ENCODE data around the gene ANXA3.
A peak's percentile ranks its signal among the peaks of the same experiment; 100 is the strongest.

Gene ANXA3, protein sequence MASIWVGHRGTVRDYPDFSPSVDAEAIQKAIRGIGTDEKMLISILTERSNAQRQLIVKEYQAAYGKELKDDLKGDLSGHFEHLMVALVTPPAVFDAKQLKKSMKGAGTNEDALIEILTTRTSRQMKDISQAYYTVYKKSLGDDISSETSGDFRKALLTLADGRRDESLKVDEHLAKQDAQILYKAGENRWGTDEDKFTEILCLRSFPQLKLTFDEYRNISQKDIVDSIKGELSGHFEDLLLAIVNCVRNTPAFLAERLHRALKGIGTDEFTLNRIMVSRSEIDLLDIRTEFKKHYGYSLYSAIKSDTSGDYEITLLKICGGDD

DNA sequence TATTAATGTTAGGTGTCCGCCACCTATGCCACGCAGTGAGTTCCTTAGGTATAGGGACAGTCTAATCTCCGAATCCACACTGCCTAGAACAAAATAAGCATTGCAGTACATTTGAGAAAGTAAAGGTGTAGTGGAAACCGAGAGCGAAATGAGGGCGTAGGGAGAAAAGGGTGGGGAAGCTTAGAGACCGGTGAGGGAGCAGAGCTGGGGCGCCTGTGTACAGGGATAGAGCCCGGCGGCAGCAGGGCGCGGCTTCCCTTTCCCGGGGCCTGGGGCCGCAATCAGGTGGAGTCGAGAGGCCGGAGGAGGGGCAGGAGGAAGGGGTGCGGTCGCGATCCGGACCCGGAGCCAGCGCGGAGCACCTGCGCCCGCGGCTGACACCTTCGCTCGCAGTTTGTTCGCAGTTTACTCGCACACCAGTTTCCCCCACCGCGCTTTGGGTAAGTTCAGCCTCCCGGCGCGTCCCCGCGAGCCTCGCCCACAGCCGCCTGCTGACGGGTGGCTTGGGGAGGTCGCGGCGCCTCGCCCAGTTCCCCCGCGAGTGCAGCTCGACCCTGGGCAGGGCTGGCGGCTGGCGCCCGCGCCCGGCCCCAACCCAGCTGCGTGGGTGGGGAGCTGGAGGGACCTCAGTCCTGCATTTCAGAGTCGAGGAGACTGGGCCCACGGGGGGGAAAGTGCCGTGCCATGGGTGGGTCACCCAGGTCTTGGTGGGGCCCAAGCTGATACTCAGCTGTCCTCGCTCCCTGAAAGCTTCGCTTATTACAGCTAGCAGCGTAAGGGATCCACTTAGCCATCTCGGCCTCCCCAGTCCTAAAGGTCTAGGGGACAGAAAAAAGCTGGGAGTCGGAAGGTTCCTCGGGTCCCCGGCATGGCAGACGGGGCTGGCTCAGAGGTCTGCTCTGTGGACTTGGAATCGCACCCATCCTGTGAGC lies at the start of gene ANXA3:
Gene ANXA3, plus strand, starts transcription at position 351 of the 932 bp plus-strand sequence. CDS start 2,704 bp downstream, outside the sequence.
- peak; percentile 83 for DNase-seq (ENCODE audit: low read depth, low spot score)

DNA sequence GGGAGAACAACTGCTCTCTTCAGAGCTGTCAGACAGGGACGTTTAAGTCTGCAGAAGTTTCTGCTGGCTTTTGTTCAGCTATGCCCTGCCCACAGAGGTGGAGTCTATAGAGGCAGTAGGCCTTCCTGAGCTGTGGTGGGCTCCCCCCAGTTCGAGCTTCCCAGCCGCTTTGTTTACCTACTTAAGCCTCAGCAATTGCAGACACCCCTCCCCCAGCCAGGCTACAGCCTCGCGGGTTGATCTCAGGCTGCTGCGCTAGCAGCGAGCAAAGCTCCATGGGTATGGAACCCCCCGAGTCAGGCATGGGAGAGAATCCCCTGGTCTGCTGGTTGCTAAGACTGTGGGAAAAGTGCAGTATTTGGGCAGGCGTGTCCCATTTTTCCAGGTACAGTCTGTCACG lies 45.3 kb upstream of the ANXA3 start:
- DNase-seq (ENCODE audit: low read depth, low spot score), result peak; percentile 21

DNA sequence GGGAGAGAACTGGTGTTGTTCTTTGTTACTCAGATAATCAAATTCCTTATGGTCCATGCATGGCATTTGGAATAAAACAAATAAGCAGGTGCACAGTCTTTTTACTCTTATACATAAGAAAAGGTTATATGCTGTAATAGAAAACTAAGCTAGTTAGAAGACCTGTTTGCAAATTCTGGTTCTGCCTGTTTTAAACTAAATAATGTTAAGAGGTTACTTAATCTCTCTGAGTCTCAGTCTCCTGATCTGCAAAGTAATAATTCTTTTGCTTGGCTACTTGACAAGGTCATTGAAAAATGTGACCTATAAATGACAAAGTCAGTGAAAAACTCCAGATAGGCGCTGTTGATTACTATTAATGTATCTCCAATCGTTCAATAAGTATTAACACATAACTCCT lies 42.5 kb upstream of the ANXA3 start:
- DNase-seq (ENCODE audit: low read depth, low spot score), result no peak

DNA sequence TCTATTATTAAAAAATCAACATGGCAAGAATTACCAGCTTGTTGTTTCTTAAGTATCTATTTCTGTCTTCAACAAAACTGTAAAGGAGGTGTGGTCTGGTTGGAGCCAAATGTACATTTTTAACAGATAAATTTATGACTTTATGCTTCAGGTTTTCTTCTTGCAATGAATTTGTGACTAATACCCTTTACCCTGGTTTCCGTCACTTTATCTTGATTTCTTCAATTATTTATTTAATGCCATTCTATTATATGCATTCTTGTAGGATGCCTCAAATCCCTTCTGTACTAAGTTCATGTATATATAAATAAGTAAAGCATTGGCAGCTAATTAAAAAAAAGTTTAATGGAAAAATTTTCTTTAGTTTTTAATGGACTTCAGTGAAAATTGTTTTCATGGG lies 41.5 kb upstream of the ANXA3 start:
- DNase-seq (ENCODE audit: low read depth, low spot score), result no peak

DNA sequence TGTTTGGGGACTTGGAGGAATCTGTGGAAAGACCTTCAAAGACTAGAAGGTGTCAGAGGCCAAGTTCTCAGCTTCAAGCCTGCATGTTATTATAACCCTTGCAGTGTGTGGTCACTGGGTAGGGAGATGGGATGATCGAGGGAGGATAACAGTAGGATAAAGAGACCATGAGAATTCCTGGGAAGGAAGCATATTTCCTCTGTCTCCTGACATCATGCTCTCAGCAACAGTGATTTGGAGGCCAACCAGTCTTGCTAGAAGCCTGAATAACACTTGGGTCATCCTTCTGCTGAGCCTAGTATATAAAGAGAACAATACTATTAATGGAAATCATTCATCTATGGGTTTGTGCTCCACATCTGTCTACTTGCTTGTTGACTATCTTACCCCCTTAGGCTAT lies 40.9 kb upstream of the ANXA3 start:
- DNase-seq (ENCODE audit: low read depth, low spot score), result no peak

DNA sequence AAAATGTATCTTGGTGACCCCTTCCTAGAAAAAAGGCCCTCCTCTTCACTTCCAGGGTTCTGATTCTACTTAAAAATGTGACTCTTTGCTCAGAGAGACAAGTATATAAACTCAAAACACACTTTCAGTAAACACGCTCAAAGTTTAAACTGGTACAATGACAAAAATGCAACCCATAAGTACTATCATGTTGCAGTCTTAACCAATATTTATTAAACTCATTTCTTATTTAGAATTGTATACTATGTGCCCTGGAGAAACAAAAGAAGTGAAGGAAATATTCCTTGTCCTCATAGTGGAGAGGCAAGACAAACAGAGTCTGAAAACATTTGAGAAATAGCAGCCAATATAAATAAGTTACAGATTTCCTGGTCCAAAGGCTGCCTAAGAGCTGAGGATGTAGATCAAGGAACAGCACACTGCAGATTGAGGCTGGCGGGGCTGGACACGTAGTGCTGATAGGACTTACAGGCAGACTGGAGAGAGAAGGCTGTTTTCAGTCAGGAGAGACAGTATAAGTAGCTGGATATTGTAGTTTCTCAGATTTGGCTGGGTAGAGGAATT lies 39.1 kb upstream of the ANXA3 start:
- DNase-seq (ENCODE audit: low read depth, low spot score), result no peak

DNA sequence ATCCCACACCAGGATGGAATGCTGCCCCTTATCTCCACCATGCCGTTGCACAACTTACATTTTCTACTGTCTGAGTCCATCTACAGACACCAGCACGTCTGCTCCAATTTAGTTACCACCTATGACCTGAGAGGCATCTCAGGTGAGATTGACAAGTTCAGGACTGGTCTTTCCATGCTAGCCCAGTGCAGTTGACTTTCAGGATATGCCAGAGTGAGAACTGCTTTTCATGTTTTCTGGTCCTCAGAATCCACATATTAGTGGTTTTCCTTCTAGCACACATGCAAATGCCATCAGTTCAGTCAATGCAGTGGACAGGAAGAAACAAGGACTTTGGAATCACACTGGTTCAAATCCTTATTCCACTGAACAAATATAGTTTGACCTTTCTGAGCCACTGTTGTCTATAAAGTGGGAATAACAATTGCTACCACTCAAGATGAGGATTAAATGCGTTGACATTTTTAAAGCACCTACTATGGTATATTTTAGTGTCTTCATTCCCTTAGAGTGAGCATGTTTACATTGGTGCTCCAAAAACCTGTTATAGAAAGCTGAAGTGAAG lies 38.1 kb upstream of the ANXA3 start:
- DNase-seq (ENCODE audit: low read depth, low spot score), result no peak

DNA sequence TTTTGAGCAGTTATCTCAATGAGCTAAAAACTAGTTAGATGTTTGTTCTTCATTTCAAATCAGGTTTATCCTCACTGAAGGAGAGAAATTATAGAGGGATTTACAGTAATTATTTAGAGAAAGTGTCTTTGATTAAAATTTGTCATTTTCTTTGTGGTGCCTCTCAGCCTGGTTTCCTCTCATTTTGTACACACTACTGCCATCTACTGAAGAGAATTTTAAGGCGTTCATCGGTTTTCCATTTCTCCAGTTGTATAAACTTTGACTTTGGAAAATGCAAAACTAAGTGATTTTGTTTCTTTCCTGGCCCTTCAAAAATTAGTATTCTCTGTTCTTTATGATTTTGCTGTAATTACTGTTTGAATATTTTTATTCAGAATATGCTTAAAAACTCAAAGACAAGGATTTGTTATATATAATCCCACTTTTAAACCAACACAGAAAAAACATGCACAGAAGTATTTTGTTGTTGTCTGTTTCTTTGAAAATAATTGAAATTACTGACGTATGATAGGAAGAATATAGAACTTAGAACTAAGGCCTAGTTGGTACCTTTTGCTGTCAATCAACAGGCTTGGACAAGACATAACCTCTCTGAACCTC lies 34.4 kb upstream of the ANXA3 start:
- no peak for DNase-seq (ENCODE audit: low read depth, low spot score)

DNA sequence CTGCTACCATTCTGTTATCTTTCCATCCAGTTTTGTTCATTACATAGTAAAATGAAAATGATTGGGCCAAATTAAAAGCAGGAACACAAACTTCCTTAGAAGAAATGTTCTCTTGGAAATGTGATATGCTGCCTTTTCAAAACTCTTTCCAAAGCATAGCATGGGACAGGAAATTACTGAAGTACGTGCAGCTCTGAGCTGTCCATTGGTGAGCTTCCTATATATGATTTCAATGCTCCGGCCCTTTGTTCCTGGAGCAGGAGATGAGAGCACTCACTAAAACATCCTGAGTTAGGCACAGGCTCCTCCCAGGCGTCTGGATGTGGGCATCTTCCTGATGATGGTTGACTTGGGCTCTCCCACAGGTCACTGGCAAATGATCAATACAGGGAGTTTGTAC lies 33.0 kb upstream of the ANXA3 start:
- no peak for DNase-seq (ENCODE audit: low read depth, low spot score)

DNA sequence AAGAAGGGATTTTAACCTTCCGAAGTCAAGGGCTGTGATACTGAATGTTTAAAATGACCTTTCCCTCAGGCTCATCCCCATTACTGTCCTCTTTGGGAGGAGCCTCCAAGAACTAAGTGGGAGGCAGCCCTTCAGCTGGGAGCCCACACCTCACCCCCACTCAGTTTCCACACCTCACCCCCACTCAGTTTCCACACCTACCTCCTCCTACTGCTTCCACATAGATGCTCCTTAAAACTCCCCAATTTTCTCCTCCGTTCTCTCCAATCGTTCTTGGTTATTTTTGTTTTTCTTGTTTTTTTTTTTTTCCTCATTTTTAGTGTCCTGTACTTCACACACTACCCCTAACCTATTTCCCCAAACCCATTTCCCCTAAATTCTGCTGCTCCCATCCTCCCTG lies 31.6 kb upstream of the ANXA3 start:
- DNase-seq (ENCODE audit: low read depth, low spot score), result no peak

DNA sequence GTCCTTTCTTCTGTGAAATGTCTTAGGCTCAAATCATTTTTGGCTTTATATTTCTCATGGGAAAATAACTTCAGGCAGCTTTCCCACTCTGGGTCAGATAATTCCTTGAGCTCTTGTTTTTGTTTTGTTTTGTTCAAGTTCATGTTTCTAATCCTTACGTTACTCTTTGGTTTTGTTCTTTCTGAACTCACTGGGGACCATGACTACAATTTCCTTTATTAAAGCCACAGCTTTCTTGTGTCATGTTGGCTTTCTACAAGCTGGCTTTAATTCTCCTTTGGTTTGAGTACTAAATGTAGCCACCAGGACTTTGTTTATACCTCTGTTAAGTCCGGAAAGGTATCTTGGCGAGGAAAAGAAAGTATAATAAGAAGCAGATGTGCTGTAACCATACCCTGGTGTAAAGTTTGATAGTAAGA lies 30.8 kb upstream of the ANXA3 start:
- no peak for DNase-seq (ENCODE audit: low read depth, low spot score)

DNA sequence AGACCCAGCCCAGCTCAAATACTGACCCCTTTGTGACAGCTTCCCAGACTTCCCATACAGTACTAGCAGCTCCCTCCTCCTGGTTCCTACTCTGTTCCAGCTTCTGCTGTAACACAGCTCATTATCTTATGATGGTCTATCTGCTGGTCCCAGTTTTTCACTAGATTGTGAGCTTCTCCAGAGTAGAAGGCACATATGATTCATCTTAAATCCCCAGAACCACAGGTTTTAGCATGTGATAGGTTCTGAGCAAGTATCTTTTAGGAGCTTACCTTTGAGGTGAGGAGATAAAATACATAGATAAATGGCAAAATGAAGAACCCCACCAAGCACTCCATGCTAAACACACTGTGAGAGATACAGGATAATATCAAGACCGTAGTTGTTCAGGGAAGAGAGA lies 27.6 kb upstream of the ANXA3 start:
- DNase-seq (ENCODE audit: low read depth, low spot score), result no peak

DNA sequence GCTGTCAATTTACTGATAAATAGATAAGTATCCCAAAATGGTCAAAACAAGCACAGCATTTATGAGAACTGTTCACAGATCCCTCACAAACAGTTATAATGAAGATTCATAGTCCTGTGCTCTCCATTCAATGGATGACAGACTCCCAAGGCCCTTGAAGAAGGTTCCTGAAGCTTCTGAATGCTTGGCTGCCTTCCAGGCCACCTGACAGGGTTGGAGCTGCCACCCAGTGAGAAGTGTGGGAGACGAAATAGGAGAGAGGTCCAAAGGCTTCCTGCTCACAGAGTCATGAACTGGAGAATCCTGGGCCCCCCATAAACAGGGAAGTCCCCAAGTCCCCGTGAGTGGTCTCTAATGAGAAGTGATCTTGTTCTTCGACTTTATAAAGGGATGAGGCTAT lies 26.0 kb upstream of the ANXA3 start:
- no peak for DNase-seq (ENCODE audit: low read depth, low spot score)

DNA sequence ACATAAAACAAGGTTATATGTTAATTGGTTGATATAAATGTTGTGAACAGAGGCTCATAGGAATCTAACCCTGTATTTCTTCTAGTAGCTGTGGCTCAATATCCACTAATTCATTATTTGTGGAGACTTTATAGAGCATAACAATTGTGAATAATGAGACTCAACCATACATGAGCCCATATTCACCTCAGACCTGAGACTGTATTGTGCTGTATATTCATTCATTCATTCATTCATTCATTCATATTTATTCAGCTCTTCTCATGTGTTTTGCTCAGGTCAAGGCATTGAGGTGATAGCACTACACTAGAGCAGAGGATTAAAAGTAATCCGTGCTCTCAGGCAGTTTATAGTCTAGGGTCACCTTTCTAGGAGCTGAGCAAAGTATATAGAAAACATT lies 24.5 kb upstream of the ANXA3 start:
- no peak for DNase-seq (ENCODE audit: low read depth, low spot score)

DNA sequence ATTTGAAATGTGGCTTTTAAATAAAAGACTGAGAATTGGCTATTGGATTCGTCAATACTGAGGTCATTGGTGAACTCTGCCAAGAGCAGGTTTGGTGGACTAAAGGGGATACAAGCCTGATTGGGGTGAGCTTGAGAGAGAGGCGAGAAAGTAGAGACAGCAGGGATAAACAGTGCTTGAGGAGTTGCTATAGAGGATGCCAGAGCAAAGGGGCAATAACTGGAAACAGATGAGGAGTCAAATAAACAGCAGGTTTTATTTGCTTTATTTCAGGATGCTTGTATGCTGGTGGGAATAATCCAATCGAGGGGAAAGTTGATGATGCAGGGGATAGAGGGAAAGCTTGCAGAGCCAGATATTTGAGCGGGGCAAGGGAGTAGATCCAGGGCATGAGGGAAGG lies 24.0 kb upstream of the ANXA3 start:
- no peak for DNase-seq (ENCODE audit: low read depth, low spot score)

DNA sequence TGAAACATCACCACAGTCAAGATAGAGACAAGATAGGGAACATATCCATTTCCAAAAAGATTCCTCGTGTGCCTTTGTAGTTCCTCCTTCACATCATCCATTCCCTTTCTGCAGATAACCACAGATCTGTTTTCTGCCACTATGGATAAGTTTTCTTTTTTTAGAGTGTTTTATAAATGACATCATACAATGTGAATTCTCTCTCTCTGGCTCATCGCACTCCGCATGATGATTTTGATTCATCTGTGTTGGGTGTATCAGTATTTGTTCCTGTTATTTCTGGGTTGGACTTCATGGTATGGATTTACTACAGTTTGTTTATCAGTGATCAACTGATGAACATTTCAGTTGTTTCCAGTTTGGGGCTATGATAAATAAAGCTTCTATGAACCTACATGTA lies 23.2 kb upstream of the ANXA3 start:
- no peak for DNase-seq (ENCODE audit: low read depth, low spot score)

DNA sequence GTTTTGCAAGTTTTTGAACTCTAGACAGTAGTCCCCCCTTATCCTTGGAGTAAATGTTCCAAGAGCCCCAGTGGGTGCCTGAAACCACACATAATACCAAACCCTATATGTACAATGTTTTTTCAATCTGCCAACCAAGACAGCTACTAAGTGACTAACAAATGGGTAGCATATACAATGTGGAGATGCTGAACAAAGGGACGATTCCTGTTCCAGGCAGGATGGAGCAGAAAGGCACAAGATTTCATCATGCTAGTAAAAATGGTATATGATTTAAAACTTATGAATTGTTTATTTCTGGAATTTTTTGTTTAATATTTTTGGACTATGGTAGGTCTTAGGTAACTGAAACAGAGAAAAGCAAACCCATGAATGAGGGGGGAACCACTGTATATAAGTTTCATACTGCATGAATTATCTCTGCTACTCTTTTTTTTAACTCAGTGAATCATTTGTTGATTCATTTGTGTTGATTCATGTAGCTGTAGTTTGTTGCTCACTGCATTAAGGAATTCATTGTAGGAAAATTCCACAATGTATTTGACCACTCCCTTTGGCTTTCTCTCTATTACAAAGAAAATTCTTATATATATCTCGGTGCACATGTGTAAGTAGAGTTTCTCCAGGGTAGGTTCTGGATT lies 21.9 kb upstream of the ANXA3 start:
- no peak for DNase-seq (ENCODE audit: low read depth, low spot score)

DNA sequence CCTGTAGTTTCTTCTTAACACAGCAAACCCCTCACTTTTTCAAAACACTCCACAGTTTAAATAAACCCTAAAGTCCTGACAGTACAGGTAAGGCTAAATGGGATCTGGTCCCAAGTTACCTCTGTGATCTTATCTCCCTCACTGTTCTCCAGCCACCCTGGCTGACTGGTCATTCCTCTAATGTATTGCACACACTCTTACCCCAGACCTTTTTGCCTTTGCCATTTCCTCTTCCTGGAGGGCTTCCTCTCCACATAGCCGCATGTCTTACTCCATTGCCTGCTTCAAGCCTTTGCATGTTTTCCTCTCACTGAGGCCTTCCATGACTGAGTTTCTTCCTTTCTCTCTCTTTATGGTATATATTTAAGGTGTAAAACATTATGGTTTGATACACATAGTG lies 19.5 kb upstream of the ANXA3 start:
- DNase-seq (ENCODE audit: low read depth, low spot score), result no peak

DNA sequence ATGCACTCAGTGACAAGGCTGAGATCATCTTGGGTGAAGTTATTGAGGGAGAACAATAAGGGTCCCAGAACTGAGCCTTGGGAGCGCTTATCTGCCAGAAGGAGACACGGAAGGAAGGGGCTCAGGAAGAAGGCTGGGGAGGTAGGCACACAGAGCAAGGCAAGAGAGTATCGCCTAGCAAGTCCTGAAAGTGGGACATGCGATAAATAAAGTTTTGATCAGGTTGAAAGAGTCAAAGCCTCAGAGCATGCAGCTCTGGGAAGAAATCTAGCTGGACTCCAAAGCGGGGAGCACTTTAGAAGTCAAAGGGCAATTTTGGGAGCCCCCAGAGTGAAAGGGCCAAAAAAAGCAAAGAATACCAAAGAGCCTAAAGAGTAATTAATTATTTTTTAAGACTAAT lies 17.7 kb upstream of the ANXA3 start:
- no peak for DNase-seq (ENCODE audit: low read depth, low spot score)

DNA sequence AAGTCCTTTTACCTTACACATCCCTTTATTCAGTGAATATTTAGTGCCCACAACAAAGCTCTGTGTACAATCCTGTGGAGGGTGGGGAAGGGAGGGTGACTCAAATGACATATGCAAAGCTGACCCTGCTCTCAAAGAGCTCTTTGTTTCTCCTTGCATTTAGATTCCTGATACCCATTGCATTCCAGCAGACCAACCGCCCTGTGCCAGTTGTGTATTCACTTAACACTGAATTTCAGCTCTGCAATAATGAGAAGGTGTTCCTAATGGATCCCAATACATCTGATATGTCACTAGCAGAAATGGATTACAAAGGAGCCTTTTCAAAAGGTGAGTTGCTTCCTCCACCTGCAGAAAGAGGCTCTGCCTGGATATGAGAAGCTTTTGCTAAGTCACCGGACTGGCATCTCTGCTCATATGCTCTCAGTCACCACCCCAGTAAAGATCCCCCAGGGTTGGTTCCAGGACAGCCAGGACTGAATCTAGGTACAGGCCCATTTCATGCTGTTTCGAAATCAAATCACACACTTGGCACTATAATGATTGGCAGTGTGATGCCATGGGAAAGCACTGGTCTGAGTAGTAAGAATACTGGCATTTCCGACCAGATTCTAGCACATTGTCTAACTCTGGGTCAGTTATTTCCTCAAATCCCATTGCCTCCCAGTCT lies 17.1 kb upstream of the ANXA3 start:
- no peak for DNase-seq (ENCODE audit: low read depth, low spot score)

DNA sequence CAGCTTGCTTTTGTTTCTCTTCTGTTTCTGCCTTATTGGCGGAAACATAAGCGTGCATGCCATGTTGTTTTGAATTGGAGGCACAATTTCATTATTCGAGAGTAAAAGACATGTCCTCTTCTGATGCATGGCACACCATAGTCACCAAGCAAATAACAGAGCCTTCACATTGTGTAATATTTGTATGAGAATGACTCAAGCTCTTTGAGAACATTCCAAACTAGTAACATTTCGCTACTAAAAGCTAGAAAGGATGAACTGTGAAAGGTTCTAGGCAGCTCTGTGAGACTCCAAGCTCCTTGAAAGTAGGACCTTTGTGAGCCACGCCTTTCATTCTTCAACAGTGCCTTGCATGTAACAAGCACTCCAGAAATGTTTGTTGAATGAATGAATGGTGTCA lies 9.2 kb upstream of the ANXA3 start:
- DNase-seq (ENCODE audit: low read depth, low spot score), result no peak

Data from ELF-1 (cell line).